ENCODE measurements around the gene SIN3B. TPM values are rescaled to one million over a fixed set of nuclear protein-coding genes. Genes with fewer than 3 reads are reported as not detected.

The SIN3B gene
- total RNA-seq, 1 donor from 2014 or later = 59.9 TPM

DNA sequence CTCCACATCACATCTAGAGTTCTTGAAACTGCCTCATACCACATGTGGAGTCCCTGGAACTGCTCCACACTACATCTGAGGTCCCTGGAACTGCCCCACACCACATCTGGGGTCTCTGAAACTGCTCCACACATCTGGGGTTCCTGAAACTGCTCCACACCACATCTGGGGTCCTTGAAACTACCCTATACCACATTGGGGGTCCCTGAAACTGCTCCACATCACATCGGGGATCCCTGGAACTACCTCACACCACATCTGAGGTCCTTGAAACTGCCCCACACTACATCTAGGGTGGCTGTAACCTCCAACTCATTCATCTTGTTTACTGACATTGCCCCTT is 93.4 kb downstream of the SIN3B start:
- Mint-ChIP-seq H3K27ac (ENCODE audit: unreplicated experiment) (peak overlapping the region; percentile 19), H3K9me3 (peaks cover 6% of the 10 kb centered on the region), H3K4me1 (no peaks in the 10 kb centered on the region), H3K27me3 (ENCODE audit: low read depth) (no peaks in the 10 kb centered on the region), H3K4me3 (no peak overlapping the region), H3K36me3 (ENCODE audit: low read depth) (peaks cover 17% of the 10 kb centered on the region)
- TF ChIP-seq, protein P1, sequence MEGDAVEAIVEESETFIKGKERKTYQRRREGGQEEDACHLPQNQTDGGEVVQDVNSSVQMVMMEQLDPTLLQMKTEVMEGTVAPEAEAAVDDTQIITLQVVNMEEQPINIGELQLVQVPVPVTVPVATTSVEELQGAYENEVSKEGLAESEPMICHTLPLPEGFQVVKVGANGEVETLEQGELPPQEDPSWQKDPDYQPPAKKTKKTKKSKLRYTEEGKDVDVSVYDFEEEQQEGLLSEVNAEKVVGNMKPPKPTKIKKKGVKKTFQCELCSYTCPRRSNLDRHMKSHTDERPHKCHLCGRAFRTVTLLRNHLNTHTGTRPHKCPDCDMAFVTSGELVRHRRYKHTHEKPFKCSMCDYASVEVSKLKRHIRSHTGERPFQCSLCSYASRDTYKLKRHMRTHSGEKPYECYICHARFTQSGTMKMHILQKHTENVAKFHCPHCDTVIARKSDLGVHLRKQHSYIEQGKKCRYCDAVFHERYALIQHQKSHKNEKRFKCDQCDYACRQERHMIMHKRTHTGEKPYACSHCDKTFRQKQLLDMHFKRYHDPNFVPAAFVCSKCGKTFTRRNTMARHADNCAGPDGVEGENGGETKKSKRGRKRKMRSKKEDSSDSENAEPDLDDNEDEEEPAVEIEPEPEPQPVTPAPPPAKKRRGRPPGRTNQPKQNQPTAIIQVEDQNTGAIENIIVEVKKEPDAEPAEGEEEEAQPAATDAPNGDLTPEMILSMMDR (conservative IDR thresholded peaks at IDR 0.05) = no peak
- no peak for DNase-seq (ENCODE audit: low read depth, low spot score)

DNA sequence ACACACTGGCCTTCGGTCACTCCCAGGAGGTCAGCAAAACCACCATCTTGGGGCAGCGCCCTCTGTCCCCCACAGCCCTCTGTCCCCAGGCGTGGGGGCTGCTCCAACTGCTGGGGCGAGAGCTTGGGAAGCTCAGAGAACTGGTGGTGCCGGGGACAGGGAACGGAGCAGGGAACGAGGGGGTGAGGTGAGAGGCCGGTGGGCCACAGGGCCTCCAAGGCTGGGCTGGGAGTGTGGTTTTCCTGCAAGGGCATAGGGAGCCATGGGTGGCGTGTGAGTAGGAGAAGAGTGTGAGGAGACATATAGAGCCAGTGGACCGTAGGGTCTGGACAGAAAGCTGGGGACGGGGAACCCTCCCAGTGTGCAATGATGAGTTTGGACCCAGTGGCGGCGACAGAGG is 93.8 kb downstream of the SIN3B start:
- H3K27ac Mint-ChIP-seq (ENCODE audit: unreplicated experiment) = no peak overlapping the region
- no peak overlapping the region for H3K4me3 Mint-ChIP-seq
- H3K4me1 Mint-ChIP-seq = no peaks in the 10 kb centered on the region
- DNase-seq (ENCODE audit: low read depth, low spot score) = no peak
- H3K27me3 Mint-ChIP-seq (ENCODE audit: low read depth) = no peaks in the 10 kb centered on the region
- TF ChIP-seq, protein P1 (conservative IDR thresholded peaks at IDR 0.05) = no peak
- H3K36me3 Mint-ChIP-seq (ENCODE audit: low read depth) = peaks cover 18% of the 10 kb centered on the region
- peaks cover 6% of the 10 kb centered on the region for H3K9me3 Mint-ChIP-seq

DNA sequence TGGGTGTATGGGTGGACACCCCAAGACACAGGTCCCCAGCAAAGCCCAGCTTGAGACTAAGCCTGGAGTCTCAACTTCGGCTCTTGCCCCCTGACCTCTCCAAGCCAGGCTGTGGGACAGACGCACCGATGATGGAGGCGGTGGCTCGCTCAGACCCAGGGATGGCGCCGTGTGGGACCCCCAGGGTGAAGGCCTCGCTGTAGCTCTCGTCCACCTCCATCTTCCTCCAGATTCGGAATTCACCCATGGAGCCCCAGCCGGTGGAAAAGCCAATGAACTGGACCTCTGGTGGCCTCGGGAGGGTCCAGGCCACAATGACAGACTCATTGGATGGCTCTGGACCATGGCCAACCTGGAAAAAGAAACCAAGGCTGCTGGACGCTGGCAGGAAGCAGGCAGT is 98.7 kb downstream of the SIN3B start:
- H3K4me1 Mint-ChIP-seq = no peaks in the 10 kb centered on the region
- no peak overlapping the region for H3K4me3 Mint-ChIP-seq
- H3K27ac Mint-ChIP-seq (ENCODE audit: unreplicated experiment) = no peak overlapping the region
- no peaks in the 10 kb centered on the region for H3K27me3 Mint-ChIP-seq (ENCODE audit: low read depth)
- peaks cover 9% of the 10 kb centered on the region for H3K9me3 Mint-ChIP-seq
- DNase-seq (ENCODE audit: low read depth, low spot score) = no peak
- TF ChIP-seq, protein P1 (conservative IDR thresholded peaks at IDR 0.05) = no peak
- peaks cover 30% of the 10 kb centered on the region for H3K36me3 Mint-ChIP-seq (ENCODE audit: low read depth)

DNA sequence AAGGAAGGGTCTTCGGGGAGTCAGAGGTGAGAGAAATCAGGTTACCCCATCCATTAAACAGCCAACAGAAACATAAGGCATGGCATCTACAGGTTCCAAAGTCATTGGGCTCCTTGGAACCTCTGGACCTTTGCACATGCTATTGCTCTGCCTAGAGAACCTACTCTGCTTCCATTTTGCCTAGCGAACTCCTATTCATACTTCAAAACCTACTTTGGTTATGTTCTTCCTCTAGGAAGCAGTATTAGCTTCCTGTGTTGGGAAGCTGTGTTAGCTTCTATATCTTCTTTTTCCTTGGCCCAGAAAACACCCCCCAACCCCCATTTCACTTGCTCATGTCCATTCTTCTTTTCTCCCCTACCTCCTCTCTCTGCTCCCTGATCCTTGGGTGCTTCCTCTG is 99.2 kb downstream of the SIN3B start:
- DNase-seq (ENCODE audit: low read depth, low spot score) = no peak
- H3K27ac Mint-ChIP-seq (ENCODE audit: unreplicated experiment) = no peak overlapping the region
- no peaks in the 10 kb centered on the region for H3K4me1 Mint-ChIP-seq
- TF ChIP-seq, protein P1 (conservative IDR thresholded peaks at IDR 0.05) = no peak
- H3K4me3 Mint-ChIP-seq = no peak overlapping the region
- peaks cover 9% of the 10 kb centered on the region for H3K9me3 Mint-ChIP-seq
- no peaks in the 10 kb centered on the region for H3K27me3 Mint-ChIP-seq (ENCODE audit: low read depth)
- peaks cover 31% of the 10 kb centered on the region for H3K36me3 Mint-ChIP-seq (ENCODE audit: low read depth)

DNA sequence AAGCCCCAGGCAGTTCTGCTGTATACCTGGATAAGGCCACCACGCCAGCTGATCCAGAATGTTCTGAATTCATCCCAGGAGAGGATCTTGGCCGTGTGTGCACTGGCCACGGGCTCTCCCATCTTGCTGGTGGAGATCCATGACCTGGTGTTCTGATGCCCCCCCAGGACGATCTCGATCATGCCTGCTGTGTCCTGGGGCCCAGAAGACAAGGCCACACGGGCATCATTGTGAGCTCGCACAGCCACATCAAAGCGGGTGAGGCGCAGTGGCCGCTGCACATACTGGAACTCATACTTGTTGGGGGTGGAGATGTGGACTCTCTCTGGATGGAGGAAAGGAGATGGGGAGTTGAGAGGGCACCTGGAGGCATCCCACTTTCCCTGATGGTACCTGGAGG is 99.7 kb downstream of the SIN3B start:
- H3K36me3 Mint-ChIP-seq (ENCODE audit: low read depth) = peaks cover 37% of the 10 kb centered on the region
- no peak overlapping the region for H3K4me3 Mint-ChIP-seq
- H3K27ac Mint-ChIP-seq (ENCODE audit: unreplicated experiment) = no peak overlapping the region
- H3K4me1 Mint-ChIP-seq = no peaks in the 10 kb centered on the region
- TF ChIP-seq, protein P1 (conservative IDR thresholded peaks at IDR 0.05) = no peak
- peaks cover 14% of the 10 kb centered on the region for H3K9me3 Mint-ChIP-seq
- H3K27me3 Mint-ChIP-seq (ENCODE audit: low read depth) = no peaks in the 10 kb centered on the region
- DNase-seq (ENCODE audit: low read depth, low spot score) = no peak

Other genes starting within 250 kb of the SIN3B start
- gene MED26, start 201.2 kb upstream of the SIN3B start, total RNA-seq = 11.7 and 11.8 TPM in 2 replicates
- 78.7 and 79.1 TPM in 2 replicates for gene SMIM7, start 169.3 kb upstream of the SIN3B start, total RNA-seq
- 3.4 and 4.4 TPM in 2 replicates for gene TMEM38A, start 168.3 kb upstream of the SIN3B start, total RNA-seq
- 0.02 TPM in 1 of 2 replicates, not detected in the other for gene NWD1, start 109.6 kb upstream of the SIN3B start, total RNA-seq
- gene F2RL3, start 59.6 kb downstream of the SIN3B start, total RNA-seq = not detected in 2 replicates
- 14.5 and 17.0 TPM in 2 replicates for gene CPAMD8, start 197.4 kb downstream of the SIN3B start, total RNA-seq
- gene HAUS8, start 246.1 kb downstream of the SIN3B start, total RNA-seq = 36.5 and 46.4 TPM in 2 replicates
- 113 and 119 TPM in 2 replicates for gene MYO9B, start 246.4 kb downstream of the SIN3B start, total RNA-seq

All from neural crest cell (in vitro differentiated cells).